Measurements from ENCODE around the gene MYADML2. TPM values are rescaled to one million over a fixed set of nuclear protein-coding genes. Genes with fewer than 3 reads are reported as not detected.

MYADML2 gene
- total RNA-seq, 2 experiments from 2014 or later, result not detected

DNA sequence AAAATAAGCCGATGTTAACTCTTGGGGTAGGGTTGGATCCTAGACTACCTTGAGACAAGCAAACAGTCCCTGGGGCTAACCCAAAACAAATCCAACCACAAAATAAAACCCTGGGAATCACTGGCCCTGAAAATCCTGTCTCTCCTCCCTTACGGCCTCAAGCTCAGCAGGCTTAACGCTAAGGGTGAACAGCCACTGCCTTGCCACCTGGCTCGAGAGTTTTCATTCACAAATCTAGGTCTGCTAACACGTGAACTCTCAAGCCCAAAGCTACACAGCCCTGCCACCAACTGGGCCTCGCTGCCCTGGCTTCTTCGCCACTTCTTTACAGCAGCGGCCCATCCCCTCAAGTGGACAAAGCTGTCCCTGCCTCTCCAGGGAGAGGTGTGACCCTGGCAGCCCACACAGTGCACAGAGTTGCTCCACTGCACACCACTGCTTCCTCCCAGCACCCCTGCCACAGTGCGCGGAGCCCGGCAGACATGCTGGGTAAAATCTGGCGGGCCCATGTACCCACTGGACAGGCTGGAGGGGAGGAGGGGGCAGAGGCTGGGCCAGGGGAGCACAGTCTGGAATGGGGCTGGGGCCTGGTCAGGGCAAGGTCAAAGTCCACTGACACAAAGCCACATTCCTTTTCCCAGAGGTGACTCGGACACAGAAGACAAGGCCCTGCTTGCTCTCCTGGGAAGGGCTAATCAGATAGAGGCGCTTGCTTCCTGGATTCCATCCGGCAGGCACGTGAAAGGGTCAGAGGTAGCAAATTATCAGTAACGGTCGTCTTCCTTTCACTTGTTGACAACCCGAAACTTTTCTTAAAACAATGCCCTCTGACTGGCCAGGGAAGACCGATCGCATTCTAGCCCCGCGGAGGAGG lies 36.8 kb downstream of the MYADML2 start:
- ChIA-PET POLR2A (interaction anchor here (1.4 kb wide), 1 partner anchor 16 kb away, joined by 4 read pairs; no protein-coding TSS in a partner anchor), CTCF (no interaction called here)

GRCh38 chr17:81909231-81909630 lies 37.8 kb downstream of the MYADML2 start:
- ChIA-PET POLR2A (interaction anchor here (1.4 kb wide), 1 partner anchor 17 kb away, joined by 4 read pairs; no protein-coding TSS in a partner anchor), CTCF (interaction anchor here (0.7 kb wide), 1 partner anchor 13 kb away, joined by 3 read pairs; no protein-coding TSS in a partner anchor)

- POLR2A ChIA-PET, result interaction anchor here (1.4 kb wide), 1 partner anchor 18 kb away, joined by 4 read pairs; no protein-coding TSS in a partner anchor
- CTCF ChIA-PET, result no interaction called here
Measured at GRCh38 chr17:81908793-81909192, 38.2 kb downstream of the MYADML2 start.

GRCh38 chr17:81907219-81908145 lies 39.6 kb downstream of the MYADML2 start:
- ChIA-PET POLR2A (no interaction called here), CTCF (no interaction called here)

GRCh38 chr17:81906476-81907218 lies 40.4 kb downstream of the MYADML2 start:
- CTCF ChIA-PET, result interaction anchor here (0.6 kb wide), 1 partner anchor 55 kb away, joined by 3 read pairs; no protein-coding TSS in a partner anchor
- POLR2A ChIA-PET, result no interaction called here

- CTCF ChIA-PET, result interaction anchor here (0.6 kb wide), 1 partner anchor 55 kb away, joined by 3 read pairs; no protein-coding TSS in a partner anchor
- POLR2A ChIA-PET, result no interaction called here
Measured at GRCh38 chr17:81905993-81906392, 41.0 kb downstream of the MYADML2 start.

GRCh38 chr17:81905424-81905875 lies 41.6 kb downstream of the MYADML2 start:
- POLR2A ChIA-PET, result interaction anchor here (0.5 kb wide), 1 partner anchor 11 kb away, joined by 7 read pairs; no protein-coding TSS in a partner anchor
- CTCF ChIA-PET, result no interaction called here

GRCh38 chr17:81904600-81905423 lies 42.2 kb downstream of the MYADML2 start:
- POLR2A ChIA-PET, result interaction anchor here (0.5 kb wide), 1 partner anchor 11 kb away, joined by 7 read pairs; no protein-coding TSS in a partner anchor
- CTCF ChIA-PET, result no interaction called here

- ChIA-PET POLR2A (interaction anchor here (1.2 kb wide), 1 partner anchor 12 kb away, joined by 4 read pairs; the partner anchor contains the start of genes ALYREF and ANAPC11), CTCF (no interaction called here)
Measured at GRCh38 chr17:81903896-81904599, 43.0 kb downstream of the MYADML2 start.

GRCh38 chr17:81903415-81903831 lies 43.6 kb downstream of the MYADML2 start:
- POLR2A ChIA-PET, result interaction anchor here (1.2 kb wide), 1 partner anchor 11 kb away, joined by 4 read pairs; the partner anchor contains the start of genes ALYREF and ANAPC11
- CTCF ChIA-PET, result no interaction called here

DNA sequence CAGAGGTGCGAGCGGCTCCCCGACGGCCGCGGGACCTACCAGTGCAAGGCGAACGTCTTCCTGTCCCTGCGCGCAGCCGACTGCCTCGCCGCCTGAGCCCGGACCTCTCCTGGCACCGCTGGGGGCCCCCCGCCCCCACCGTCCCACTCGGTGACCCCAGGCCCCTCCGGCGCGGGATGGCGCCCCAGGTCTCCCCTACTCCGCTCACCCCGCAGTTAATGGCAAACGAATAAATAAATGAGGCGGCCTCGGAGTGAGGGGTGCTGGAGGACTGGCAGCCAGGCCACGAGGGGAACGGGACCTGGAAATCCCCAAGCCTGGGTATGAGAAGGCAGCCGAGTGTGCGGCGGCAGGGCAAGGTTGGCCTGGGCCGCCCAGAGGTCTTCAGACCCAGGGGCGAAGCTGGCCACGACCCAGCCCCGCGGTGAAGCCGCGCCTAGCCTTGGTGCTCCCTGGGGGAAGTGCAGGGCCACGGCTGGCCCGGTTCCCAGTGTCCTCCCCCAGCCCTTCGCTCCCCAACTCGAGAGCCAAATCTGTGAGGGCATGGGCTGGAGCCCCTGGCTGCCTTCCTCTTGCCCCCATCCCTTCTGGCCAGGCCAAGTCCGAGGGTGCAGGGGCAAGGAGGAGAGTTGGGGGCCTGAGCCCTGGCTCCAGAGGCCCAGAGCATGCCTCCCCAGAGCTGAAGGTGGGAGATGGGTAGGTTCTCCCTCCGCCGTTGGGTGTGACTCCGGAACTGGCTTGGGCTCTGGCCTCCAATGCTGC lies 44.2 kb downstream of the MYADML2 start:
- ChIA-PET CTCF (interaction anchor here (1.1 kb wide), 1 partner anchor 9 kb away, joined by 3 read pairs; no protein-coding TSS in a partner anchor), POLR2A (interaction anchor here (1.0 to 1.2 kb wide), 2 partner anchors 11 kb away, joined by 4 read pairs; partner anchors contain the start of genes ALYREF and ANAPC11)

DNA sequence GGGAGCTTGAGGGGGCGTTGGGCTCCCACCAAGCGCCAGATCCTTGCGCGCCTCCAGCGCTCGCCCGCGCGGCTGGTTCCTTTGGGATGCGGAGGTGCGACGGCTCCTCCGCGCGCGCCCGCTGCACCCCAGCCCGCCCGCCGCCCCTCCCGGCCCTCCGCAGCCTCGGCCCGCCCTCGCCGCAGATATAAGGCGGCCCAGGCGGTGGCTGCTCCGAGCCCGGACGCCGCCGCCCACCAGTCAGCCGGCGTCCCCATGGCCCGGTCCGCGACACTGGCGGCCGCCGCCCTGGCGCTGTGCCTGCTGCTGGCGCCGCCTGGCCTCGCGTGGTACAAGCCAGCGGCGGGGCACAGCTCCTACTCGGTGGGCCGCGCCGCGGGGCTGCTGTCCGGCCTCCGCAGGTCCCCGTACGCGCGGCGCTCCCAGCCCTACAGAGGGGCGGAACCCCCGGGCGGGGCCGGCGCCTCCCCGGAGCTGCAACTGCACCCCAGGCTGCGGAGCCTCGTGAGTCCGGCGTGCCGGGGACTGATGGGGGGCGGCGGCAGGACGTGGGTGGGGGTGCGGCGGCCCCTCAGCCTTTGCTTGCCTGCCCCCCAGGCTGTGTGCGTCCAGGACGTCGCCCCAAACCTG lies 44.9 kb downstream of the MYADML2 start, which contains the start of gene NPB:
TSS of gene NPB (plus strand) at position 216 of the 630 bp plus-strand sequence. CDS start at position 256, 40 bp downstream.
- CTCF ChIA-PET, result interaction anchor here (1.1 kb wide), 1 partner anchor 9 kb away, joined by 3 read pairs; no protein-coding TSS in a partner anchor
- POLR2A ChIA-PET, result interaction anchor here (1.0 kb wide), 1 partner anchor 10 kb away, joined by 4 read pairs; no protein-coding TSS in a partner anchor

- POLR2A ChIA-PET, result interaction anchor here (1.0 kb wide), 1 partner anchor 9 kb away, joined by 4 read pairs; no protein-coding TSS in a partner anchor
- CTCF ChIA-PET, result interaction anchor here (1.1 kb wide), 1 partner anchor 8 kb away, joined by 3 read pairs; no protein-coding TSS in a partner anchor
Measured at GRCh38 chr17:81901167-81902022, 45.6 kb downstream of the MYADML2 start.

- ChIA-PET POLR2A (no interaction called here), CTCF (no interaction called here)
Measured at GRCh38 chr17:81900181-81900820, 46.7 kb downstream of the MYADML2 start.

Data from activated CD8-positive, alpha-beta memory T cell treated with anti-CD3 and anti-CD28 coated beads for 36 hours (primary cell).